ENCODE data around the gene GALNT10. TPM values are rescaled to one million over a fixed set of nuclear protein-coding genes. Genes with fewer than 3 reads are reported as not detected.

GALNT10 gene
- total and polyA plus RNA-seq, 2 of the 4 experiments (the other 2 are of a cell fraction), result 46.2 to 67.0 TPM

GRCh38 chr5:154237376-154237743 lies 46.8 kb downstream of the GALNT10 start:
- H2AK9ac ChIP-seq (replicated peaks; ENCODE audit: low read depth, low read length, poor library complexity), result no peak overlapping the region
- H3K9ac ChIP-seq (ENCODE audit: low read depth, low read length), result no peak overlapping the region
- BruUV-seq (replicated peaks), result no TSS peak
- no peak overlapping the region for H3K23ac ChIP-seq (ENCODE audit: low read depth, low read length)
- H3K14ac ChIP-seq (replicated peaks; ENCODE audit: low read depth, low read length), result no peak overlapping the region
- H3K18ac ChIP-seq (ENCODE audit: low read depth, low read length), result no peak overlapping the region
- H3K4me1 ChIP-seq (ENCODE audit: control insufficient read depth, insufficient read depth, low read length), result no peaks in the 10 kb centered on the region; the same call in 1 of the 2 replicates
- TF ChIP-seq RAD21 (IDR thresholded peaks at IDR 0.05; ENCODE audit: low read length) (no peak), BHLHE40 (IDR thresholded peaks at IDR 0.05; ENCODE audit: low read depth, low read length) (no peak), CEBPB (IDR thresholded peaks at IDR 0.05; ENCODE audit: low read depth, low read length) (no peak), CHD1 (IDR thresholded peaks at IDR 0.05; ENCODE audit: low read depth, low read length) (no peak), POLR2A (IDR thresholded peaks at IDR 0.05; ENCODE audit: low read depth, low read length) (no peak), SMC3 (IDR thresholded peaks at IDR 0.05; ENCODE audit: low read depth, low read length) (no peak)
- TF ChIP-seq, protein P1, sequence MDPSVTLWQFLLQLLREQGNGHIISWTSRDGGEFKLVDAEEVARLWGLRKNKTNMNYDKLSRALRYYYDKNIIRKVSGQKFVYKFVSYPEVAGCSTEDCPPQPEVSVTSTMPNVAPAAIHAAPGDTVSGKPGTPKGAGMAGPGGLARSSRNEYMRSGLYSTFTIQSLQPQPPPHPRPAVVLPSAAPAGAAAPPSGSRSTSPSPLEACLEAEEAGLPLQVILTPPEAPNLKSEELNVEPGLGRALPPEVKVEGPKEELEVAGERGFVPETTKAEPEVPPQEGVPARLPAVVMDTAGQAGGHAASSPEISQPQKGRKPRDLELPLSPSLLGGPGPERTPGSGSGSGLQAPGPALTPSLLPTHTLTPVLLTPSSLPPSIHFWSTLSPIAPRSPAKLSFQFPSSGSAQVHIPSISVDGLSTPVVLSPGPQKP (IDR thresholded peaks at IDR 0.05; ENCODE audit: borderline replicate concordance, low read depth, low read length), result no peak
- dilution Hi-C loops (cut with HindIII; ENCODE audit: low sequenced_read_pairs, unreplicated experiment) (no loop called here), intact Hi-C loops (cut with micrococcal nuclease) (no loop called here), in situ Hi-C loops (cut with MboI; ENCODE audit: low sequenced_read_pairs) (no loop called here)
- DNase-seq (no peak), ATAC-seq (ENCODE audit: low read depth) (no peak)
- no peak overlapping the region for H4K8ac ChIP-seq (ENCODE audit: low read depth in 2 of 2, low read length in 2 of 2)
- H3K4me2 ChIP-seq (ENCODE audit: low read depth, low read length), result no peak overlapping the region
- H2BK5ac ChIP-seq (ENCODE audit: low read depth, low read length, poor library complexity, severe bottlenecking), result no peak overlapping the region
- H3K4me3 ChIP-seq (ENCODE audit: insufficient read depth, low read depth, low read length), result no peak overlapping the region
- H4K20me1 ChIP-seq (ENCODE audit: insufficient read depth, low read length), result peaks cover 27% of the 10 kb centered on the region; the same call in 1 of the 2 replicates
- CTCF ChIA-PET, result interaction anchor here (1.0 kb wide), 1 partner anchor 45 kb away, joined by 3 read pairs; no protein-coding TSS in a partner anchor
- no peak overlapping the region for H2BK15ac ChIP-seq (ENCODE audit: low read depth, low read length)
- H3K4ac ChIP-seq (ENCODE audit: low read depth, low read length), result no peak overlapping the region
- no peaks in the 10 kb centered on the region for H3K36me3 ChIP-seq (ENCODE audit: control insufficient read depth, insufficient read depth, low read length)
- POLR2A ChIA-PET (ENCODE audit: unreplicated experiment), result no interaction called here
- H2AK5ac ChIP-seq (ENCODE audit: low read depth, low read length), result no peak overlapping the region
- H3K9me3 ChIP-seq (ENCODE audit: control insufficient read depth, insufficient read depth, low read length), result no peaks in the 10 kb centered on the region
- WGBS, 2 experiments (ENCODE audit: extremely low coverage in 2 of 2, insufficient read length in 1 of 2), result no CpG with 5 or more reads among the region's 5 CpGs
- no peak overlapping the region for H3K56ac ChIP-seq (ENCODE audit: extremely low read depth, insufficient read depth, low read length)
- peaks cover 20% of the 10 kb centered on the region for H3K9me1 ChIP-seq (ENCODE audit: insufficient read depth, low read length)
- no peak overlapping the region for H4K5ac ChIP-seq (ENCODE audit: low read depth, low read length)
- H3K27me3 ChIP-seq (ENCODE audit: control insufficient read depth, insufficient read depth, low read length), result no peaks in the 10 kb centered on the region
- H2BK20ac ChIP-seq (ENCODE audit: low read depth, low read length), result no peak overlapping the region
- no peak overlapping the region for H3K27ac ChIP-seq (ENCODE audit: insufficient read depth, low read length)
- peaks cover 34 to 83% of the 10 kb centered on the region in 2 experiments for H3K79me1 ChIP-seq (ENCODE audit: low read depth in 1 of 2, low read length in 2 of 2)
- no peak overlapping the region for H2AFZ ChIP-seq (replicated peaks; ENCODE audit: low read length, poor library complexity)
- no peak overlapping the region for H2BK120ac ChIP-seq (ENCODE audit: low read depth, low read length)
- no peak overlapping the region for H4K91ac ChIP-seq (ENCODE audit: insufficient read depth, low read depth, low read length)

Data from IMR-90 (cell line).